ENCODE results near the gene GRIN3B.
A peak's percentile ranks its signal among the peaks of the same experiment; 100 is the strongest.

GRIN3B gene

GRCh38 chr19:1025960-1026782 lies 26.0 kb downstream of the GRIN3B start, which contains the start of gene CNN2:
Gene CNN2 (plus strand): TSS chr19:1026608. CDS start chr19:1026662, 54 bp downstream.
- peaks cover 50 to 70% of the 10 kb centered on the region in 2 experiments for H3K4me1 ChIP-seq (ENCODE audit: control insufficient read depth in 1 of 2, insufficient read depth in 1 of 2, low read depth in 1 of 2, low read length in 1 of 2)
- H3K4me3 ChIP-seq (ENCODE audit: low read depth in 1 of 2, low read length in 1 of 2), result peak within 1 kb of the TSS; percentile 77 to 100
- peaks cover 22% of the 10 kb centered on the region for H3K36me3 ChIP-seq
- H3K27me3 ChIP-seq, result no peaks in the 10 kb centered on the region
- no peak for TF ChIP-seq CTCF (IDR thresholded peaks at IDR 0.05)
- H3K27ac ChIP-seq, result peak within 1 kb of the TSS; percentile 99
- no peaks in the 10 kb centered on the region for H3K9me3 ChIP-seq

- peak overlapping the region; percentile 99 for H3K27ac ChIP-seq
- H3K9me3 ChIP-seq, result no peaks in the 10 kb centered on the region
- peak overlapping the region; percentile 77 to 100 for H3K4me3 ChIP-seq (ENCODE audit: low read depth in 1 of 2, low read length in 1 of 2)
- no peaks in the 10 kb centered on the region for H3K27me3 ChIP-seq
- H3K4me1 ChIP-seq (ENCODE audit: control insufficient read depth in 1 of 2, insufficient read depth in 1 of 2, low read depth in 1 of 2, low read length in 1 of 2), result peaks cover 43 to 61% of the 10 kb centered on the region in 2 experiments
- TF ChIP-seq CTCF (IDR thresholded peaks at IDR 0.05), result no peak
- peaks cover 29% of the 10 kb centered on the region for H3K36me3 ChIP-seq
Measured at GRCh38 chr19:1026783-1027649, 26.8 kb downstream of the GRIN3B start.

- Histone ChIP-seq H3K4me3 (ENCODE audit: low read depth in 1 of 2, low read length in 1 of 2) (peak overlapping the region; percentile 77 to 100), H3K4me1 (ENCODE audit: control insufficient read depth in 1 of 2, insufficient read depth in 1 of 2, low read depth in 1 of 2, low read length in 1 of 2) (peaks cover 43 to 55% of the 10 kb centered on the region in 2 experiments), H3K36me3 (peaks cover 35% of the 10 kb centered on the region), H3K9me3 (no peaks in the 10 kb centered on the region), H3K27ac (peak overlapping the region; percentile 99), H3K27me3 (no peaks in the 10 kb centered on the region)
- no peak for TF ChIP-seq CTCF (IDR thresholded peaks at IDR 0.05)
Measured at GRCh38 chr19:1027650-1028061, 27.4 kb downstream of the GRIN3B start.

DNA sequence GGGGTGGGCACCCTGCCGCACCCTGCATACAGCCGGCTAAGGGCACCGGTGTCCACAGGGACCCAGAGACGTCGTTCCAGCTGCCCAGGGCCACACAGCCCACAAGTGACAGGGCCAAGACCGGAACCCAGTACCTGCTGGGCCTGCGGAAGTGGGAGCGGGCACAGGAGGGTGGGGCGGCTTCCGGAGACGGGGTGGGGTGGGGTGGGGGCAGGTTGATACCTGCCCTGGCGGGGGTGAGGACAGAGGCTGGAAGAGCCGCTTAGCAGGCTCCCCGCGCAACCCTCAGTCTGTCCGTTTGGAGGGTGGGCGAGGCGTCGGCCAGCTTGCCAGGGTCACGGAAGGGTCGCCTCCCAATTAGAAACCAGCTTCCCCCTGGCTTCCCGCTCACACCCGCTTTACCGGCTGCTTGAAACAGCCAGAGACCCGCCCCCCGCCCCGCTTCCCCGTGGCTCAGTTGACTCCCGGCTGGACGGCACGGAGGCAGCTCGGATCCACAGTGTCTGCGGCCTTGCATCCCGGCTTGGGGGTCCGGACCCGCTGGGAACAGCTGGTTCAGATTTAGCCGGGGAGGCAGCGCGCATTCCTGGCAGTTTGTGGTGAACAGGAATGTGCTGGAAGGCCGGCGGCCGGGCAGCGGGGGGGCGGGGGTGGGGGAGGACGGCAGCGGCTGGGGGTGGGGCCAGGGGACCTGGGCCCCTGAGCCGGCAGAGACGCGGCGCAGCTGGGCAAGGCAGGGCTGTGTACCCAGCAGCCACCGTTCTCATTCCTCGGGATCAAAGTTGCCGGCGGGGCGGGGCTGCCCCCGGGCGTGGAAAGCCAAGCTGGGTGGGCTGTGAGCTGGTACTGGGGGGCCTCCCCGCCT lies 28.1 kb downstream of the GRIN3B start:
- Histone ChIP-seq H3K36me3 (peaks cover 41% of the 10 kb centered on the region), H3K27ac (peak overlapping the region; percentile 99), H3K4me1 (ENCODE audit: control insufficient read depth in 1 of 2, insufficient read depth in 1 of 2, low read depth in 1 of 2, low read length in 1 of 2) (peaks cover 42 to 55% of the 10 kb centered on the region in 2 experiments), H3K4me3 (ENCODE audit: low read depth in 1 of 2, low read length in 1 of 2) (peak overlapping the region; percentile 77 to 100), H3K27me3 (no peaks in the 10 kb centered on the region), H3K9me3 (no peaks in the 10 kb centered on the region)
- TF ChIP-seq CTCF (IDR thresholded peaks at IDR 0.05), result no peak
